ENCODE data around the gene GNA14. TPM values are rescaled to one million over a fixed set of nuclear protein-coding genes. Genes with fewer than 3 reads are reported as not detected.
A peak's percentile ranks its signal among the peaks of the same experiment; 100 is the strongest.

The GNA14 gene
- total and polyA plus RNA-seq, 2 of the 8 experiments (the other 6 are each of a cell fraction or from before 2014, with no cell fraction given): 3.4 to 6.3 TPM

- no peak for TF ChIP-seq SP1 (IDR thresholded peaks at IDR 0.05; ENCODE audit: low read depth, low read length)
- TF ChIP-seq ASH2L (IDR thresholded peaks at IDR 0.05; ENCODE audit: low read length): no peak
- no peak for TF ChIP-seq JUND (IDR thresholded peaks at IDR 0.05; ENCODE audit: low read length)
- no peak for TF ChIP-seq CBX5 (IDR thresholded peaks at IDR 0.05; ENCODE audit: low read depth, low read length)
- no peak for TF ChIP-seq RFX5 (IDR thresholded peaks at IDR 0.05; ENCODE audit: borderline replicate concordance, low read depth, low read length)
- Histone ChIP-seq H3K36me3 (ENCODE audit: control insufficient read depth in 2 of 4, insufficient read depth in 4 of 4, low read length in 3 of 4) (no peaks in the 10 kb centered on the region), H3K79me2 (ENCODE audit: control insufficient read depth in 1 of 2, insufficient read depth in 2 of 2, low read length in 2 of 2) (no peaks in the 10 kb centered on the region), H3K9me3 (ENCODE audit: insufficient read depth in 2 of 2, low read depth in 1 of 2, low read length in 1 of 2) (no peaks in the 10 kb centered on the region), H3K4me2 (ENCODE audit: insufficient read depth in 1 of 2, low read depth in 2 of 2, low read length in 2 of 2) (no peak overlapping the region), H4K20me1 (replicated peaks in 1 of 2; ENCODE audit: control insufficient read depth in 1 of 2, insufficient read depth in 2 of 2, low read length in 2 of 2) (no peaks in the 10 kb centered on the region), H3K4me1 (replicated peaks in 1 of 4; ENCODE audit: control insufficient read depth in 3 of 4, insufficient read depth in 4 of 4, low read length in 3 of 4) (peaks cover 0 to 16% (median 1%) of the 10 kb centered on the region in 4 experiments; a peak in 5 of 7 replicates), H2AFZ (ENCODE audit: low read length) (no peak overlapping the region), H3K18ac (ENCODE audit: extremely low read depth, low read length) (peak overlapping the region; percentile 13; the same call in 1 of the 2 replicates), H2BK120ac (replicated peaks; ENCODE audit: low read depth, low read length) (no peak overlapping the region), H3K14ac (ENCODE audit: insufficient read length) (no peak overlapping the region), H3K79me1 (ENCODE audit: low read depth, low read length) (no peaks in the 10 kb centered on the region), H2BK15ac (ENCODE audit: low read length) (0 out of 2 replicates have a peak overlapping the region, but pooled peaks have one; percentile 2), H3K56ac (replicated peaks; ENCODE audit: insufficient read length, low read depth, low read length) (no peak overlapping the region), H4K5ac (ENCODE audit: insufficient read length, low read depth, low read length) (peak overlapping the region; percentile 21), H4K8ac (ENCODE audit: extremely low read depth, insufficient read depth, low read length) (no peak overlapping the region), H3K23ac (ENCODE audit: insufficient read length) (no peak overlapping the region), H3K4ac (replicated peaks; ENCODE audit: insufficient read length, low read depth, low read length) (no peak overlapping the region), H3K9ac (replicated peaks in 1 of 4; ENCODE audit: extremely low read depth in 1 of 4, low read depth in 3 of 4, low read length in 3 of 4) (no peak overlapping the region), H2AK5ac (ENCODE audit: low read depth, low read length) (no peak overlapping the region), H3K27me3 (replicated peaks in 1 of 4; ENCODE audit: control insufficient read depth in 3 of 4, extremely low read depth in 1 of 4, insufficient read depth in 3 of 4, low read length in 3 of 4) (no peaks in the 10 kb centered on the region), H2BK20ac (ENCODE audit: low read length) (no peak overlapping the region), H3K23me2 (ENCODE audit: low read depth, low read length) (no peaks in the 10 kb centered on the region), H4K91ac (replicated peaks; ENCODE audit: insufficient read length, low read length) (peak overlapping the region; percentile 58), H2BK5ac (ENCODE audit: low read depth, low read length) (no peak overlapping the region; the same call in 1 of the 2 replicates), H3K4me3 (ENCODE audit: extremely low read depth in 1 of 4, insufficient read depth in 2 of 4, low read depth in 3 of 4, low read length in 4 of 4) (no peak overlapping the region), H2BK12ac (ENCODE audit: low read depth, low read length) (peak overlapping the region; percentile 5; the same call in 1 of the 2 replicates), H3K27ac (ENCODE audit: low read depth, low read length) (no peak overlapping the region)
- peak; percentile 63 for FAIRE-seq
- ChIA-PET POLR2A (ENCODE audit: partially characterized antibody) (interaction anchor here (1.2 kb wide), 1 partner anchor 11 kb away, joined by 4 read pairs; no protein-coding TSS in a partner anchor), CTCF (ENCODE audit: partially characterized antibody) (no interaction called here)
- 80% methylated on average over 5 of the region's 5 CpGs; no CpG with 5 or more reads in 1 of the 2 experiments for WGBS, 2 experiments (ENCODE audit: extremely low coverage in 1 of 2, insufficient coverage in 1 of 2, insufficient read length in 1 of 2, insufficient replicate concordance in 2 of 2, low coverage in 1 of 2, low lambda C conversion rate in 2 of 2, missing lambda C conversion rate in 1 of 2)
- no peak for DNase-seq (ENCODE audit: low read depth in 1 of 2, low spot score in 2 of 2)
Measured at GRCh38 chr9:77601476-77602099, 46.5 kb downstream of the GNA14 start.

All from H1 (cell line).